CD4-positive, alpha-beta T cell treated with Interleukin-4 for 4 hours (primary cell): ENCODE results near the gene AREL1.

Experiments used
- DNase-seq: peaks from one replicate; pipeline ENCODE4 v3.0.0-alpha.2; 2020

Gene AREL1

GRCh38 chr14:74697011-74697410 is 15.9 kb downstream of the AREL1 start:
- no peak for DNase-seq

- no peak for DNase-seq
Measured at GRCh38 chr14:74695406-74695805, 17.5 kb downstream of the AREL1 start.

GRCh38 chr14:74693191-74693590 is 19.7 kb downstream of the AREL1 start:
- DNase-seq = no peak

- no peak for DNase-seq
Measured at GRCh38 chr14:74691456-74691855, 21.4 kb downstream of the AREL1 start.

GRCh38 chr14:74685921-74686678 is 26.8 kb downstream of the AREL1 start:
- DNase-seq = no peak

- no peak for DNase-seq
Measured at GRCh38 chr14:74685056-74685455, 27.8 kb downstream of the AREL1 start.

GRCh38 chr14:74684434-74684833 is 28.4 kb downstream of the AREL1 start:
- no peak for DNase-seq

GRCh38 chr14:74683406-74683805 is 29.5 kb downstream of the AREL1 start:
- no peak for DNase-seq

GRCh38 chr14:74682169-74682952 is 30.5 kb downstream of the AREL1 start:
- DNase-seq = no peak

- DNase-seq = no peak
Measured at GRCh38 chr14:74675219-74675618, 37.7 kb downstream of the AREL1 start.

GRCh38 chr14:74673768-74674167 is 39.1 kb downstream of the AREL1 start:
- no peak for DNase-seq

- no peak for DNase-seq
Measured at GRCh38 chr14:74671789-74672188, 41.1 kb downstream of the AREL1 start.

- DNase-seq = no peak
Measured at GRCh38 chr14:74670726-74671411, 42.0 kb downstream of the AREL1 start.

- no peak for DNase-seq
Measured at GRCh38 chr14:74669846-74670245, 43.0 kb downstream of the AREL1 start.

GRCh38 chr14:74669256-74669655 is 43.6 kb downstream of the AREL1 start:
- DNase-seq = no peak

GRCh38 chr14:74667758-74668157 is 45.1 kb downstream of the AREL1 start:
- no peak for DNase-seq

- DNase-seq = no peak
Measured at GRCh38 chr14:74664717-74665116, 48.2 kb downstream of the AREL1 start.

GRCh38 chr14:74663884-74664283 is 49.0 kb downstream of the AREL1 start:
- DNase-seq = no peak

- no peak for DNase-seq
Measured at GRCh38 chr14:74661726-74662450, 51.0 kb downstream of the AREL1 start.

- no peak for DNase-seq
Measured at GRCh38 chr14:74660863-74661262, 52.0 kb downstream of the AREL1 start.

- no peak for DNase-seq
Measured at GRCh38 chr14:74660167-74660566, 52.7 kb downstream of the AREL1 start.

GRCh38 chr14:74658535-74659131 is 54.2 kb downstream of the AREL1 start:
- DNase-seq = no peak

- no peak for DNase-seq
Measured at GRCh38 chr14:74656964-74657363, 55.9 kb downstream of the AREL1 start.
